HepG2 (cell line): Measurements from ENCODE around the gene ARHGDIG. TPM values are rescaled to one million over a fixed set of nuclear protein-coding genes. Genes with fewer than 3 reads are reported as not detected.
A peak's percentile ranks its signal among the peaks of the same experiment; 100 is the strongest.

Source experiments
- ATAC-seq: fragments of 200-7000 bp; cut with Tn5 transposase; 3 replicates; pipeline ENCODE4 v1.9.1; 2020; ENCODE audit warnings: mild to moderate bottlenecking, moderate library complexity
- BruUV-seq: library from RNA; stranded (reverse); fragments of 400-500 nt; replicated peaks from 2 replicates; lab custom pipeline; 2021; lab: Mats Ljungman, UMichigan
- CTCF ChIA-PET: fragments of 300-600 bp; formaldehyde crosslinking; extraction: SDS; loops from one replicate; lab custom pipeline; 2021; ENCODE audit warnings: low total read pairs, inconsistent platforms, low intra/inter-chr PET ratio; lab: Yijun Ruan, JAX
- POLR2A ChIA-PET: fragments of 350-600 bp; sonication (Branson Sonifier 250); formaldehyde crosslinking; loops from one replicate; lab custom pipeline; 2020; ENCODE audit warnings: antibody characterized with exemption, inconsistent platforms; lab: Yijun Ruan, JAX
- DNase-seq: peaks from one replicate; pipeline ENCODE4 v3.0.0-alpha.2; 2015; ENCODE audit warnings: low spot score
- FAIRE-seq: peaks from 3 replicates; lab custom pipeline; 2011; peaks lifted over from hg19 to GRCh38; lab: Jason Lieb, UNC
- H2AFZ ChIP-seq: one replicate; pipeline ENCODE4 v1.6.1; 2011; ENCODE audit warnings: low read length, inconsistent platforms
- H3K27ac ChIP-seq: fragments of 300-600 bp; 3 replicates; pipeline ENCODE4 v1.8.0; 2011; ENCODE audit warnings: mixed run types, mild to moderate bottlenecking, mixed read lengths, low read length, inconsistent platforms; ENCODE audit not compliant: insufficient read depth; ENCODE audit errors: extremely low read length
- H3K27me3 ChIP-seq, 2 experiments: fragments of 200-600 bp in 1 of 2; 2 replicates in 1 of 2; 3 replicates in 1 of 2; pipeline versions ENCODE4 v1.6.0 to v1.8.0; 2011; ENCODE audit warnings: low read length in 2 of 2, mild to moderate bottlenecking in 2 of 2, moderate library complexity in 2 of 2, inconsistent platforms in 1 of 2; ENCODE audit not compliant: insufficient read depth in 2 of 2, control insufficient read depth in 1 of 2
- H3K36me3 ChIP-seq, 2 experiments: fragments of 200-600 bp in 1 of 2; replicated peaks in 1 of 2; 2 replicates in 1 of 2; 3 replicates in 1 of 2; pipeline versions ENCODE4 v1.5.1 to v1.8.0; 2011; ENCODE audit warnings: low read length in 2 of 2, inconsistent platforms in 1 of 2; ENCODE audit not compliant: insufficient read depth in 2 of 2, control insufficient read depth in 1 of 2
- H3K4me1 ChIP-seq: 2 replicates; pipeline ENCODE4 v1.5.1; 2012; ENCODE audit warnings: low read length, inconsistent platforms; ENCODE audit not compliant: insufficient read depth
- H3K4me2 ChIP-seq: 2 replicates; pipeline ENCODE4 v1.6.0; 2011; ENCODE audit warnings: low read depth, low read length, inconsistent platforms
- H3K4me3 ChIP-seq, 3 experiments: fragments of 200-600 bp in 1 of 3; sonication (generic), shearing (Covaris generic) in 1 of 3; replicated peaks in 1 of 3; 2 replicates each; pipeline ENCODE4 v1.5.1; 2011 to 2016; ENCODE audit warnings: low read length in 3 of 3, inconsistent platforms in 2 of 3, low read depth in 2 of 3, mild to moderate bottlenecking in 2 of 3, control low read depth in 1 of 3, mixed read lengths in 1 of 3; ENCODE audit not compliant: insufficient read depth in 1 of 3
- H3K79me2 ChIP-seq: one replicate; pipeline ENCODE4 v1.6.1; 2011; ENCODE audit warnings: low read length, inconsistent platforms; ENCODE audit not compliant: insufficient read depth
- H3K9ac ChIP-seq: 2 replicates; pipeline ENCODE4 v1.6.0; 2011; ENCODE audit warnings: mild to moderate bottlenecking, low read depth, low read length, inconsistent platforms; ENCODE audit not compliant: insufficient read depth
- H3K9me3 ChIP-seq: 2 replicates; pipeline ENCODE4 v1.5.1; 2012; ENCODE audit warnings: mild to moderate bottlenecking, low read length
- H4K20me1 ChIP-seq: 2 replicates; pipeline ENCODE4 v1.6.0; 2011; ENCODE audit warnings: inconsistent platforms, mild to moderate bottlenecking, low read length, moderate library complexity; ENCODE audit not compliant: insufficient read depth
- EZH2 ChIP-seq: conservative IDR thresholded peaks from 2 replicates; pipeline ENCODE4 v1.6.1; 2012; ENCODE audit warnings: mild to moderate bottlenecking, low read depth, low read length, moderate library complexity
- MYC ChIP-seq: sonication (generic); formaldehyde crosslinking; IDR thresholded peaks from 2 replicates; pipeline ENCODE4 v1.9.0; 2021; ENCODE audit warnings: missing genetic modification reagents, borderline replicate concordance
- RAD21 ChIP-seq: fragments of 450-650 bp; formaldehyde crosslinking; IDR thresholded peaks from 2 replicates; pipeline ENCODE4 v1.5.0; 2020; ENCODE audit warnings: mild to moderate bottlenecking
- SIX4 ChIP-seq: sonication (generic); formaldehyde crosslinking; IDR thresholded peaks from 2 replicates; pipeline ENCODE4 v1.4.0; 2020; ENCODE audit warnings: missing genetic modification reagents
- SPEN ChIP-seq: sonication (generic); formaldehyde crosslinking; IDR thresholded peaks from 2 replicates; pipeline ENCODE4 v1.5.1; 2020; ENCODE audit warnings: low read depth, mild to moderate bottlenecking, missing genetic modification reagents
- STAG1 ChIP-seq: sonication (generic); formaldehyde crosslinking; IDR thresholded peaks from 2 replicates; pipeline ENCODE4 v1.4.0; 2020; ENCODE audit warnings: missing genetic modification reagents
- ZNF383 ChIP-seq: sonication (generic); formaldehyde crosslinking; IDR thresholded peaks from 2 replicates; pipeline ENCODE4 v1.4.0; 2020; ENCODE audit warnings: missing genetic modification reagents, mild to moderate bottlenecking, borderline replicate concordance
- ZNF720 ChIP-seq: sonication (generic); formaldehyde crosslinking; IDR thresholded peaks from 2 replicates; pipeline ENCODE4 v1.4.0; 2020; ENCODE audit warnings: missing genetic modification reagents
- ZNF816 ChIP-seq: sonication (generic); formaldehyde crosslinking; IDR thresholded peaks from 2 replicates; pipeline ENCODE4 v1.8.0; 2022; ENCODE audit warnings: missing genetic modification reagents, mild to moderate bottlenecking, borderline replicate concordance
- ZNF883 ChIP-seq: sonication (generic); formaldehyde crosslinking; IDR thresholded peaks from 2 replicates; pipeline ENCODE4 v1.5.1; 2020; ENCODE audit warnings: mild to moderate bottlenecking, missing genetic modification reagents; ENCODE audit errors: not compliant biosample characterization
- ZSCAN31 ChIP-seq: sonication (generic); formaldehyde crosslinking; IDR thresholded peaks from 2 replicates; pipeline ENCODE4 v1.5.0; 2020; ENCODE audit warnings: low read depth, mild to moderate bottlenecking, missing genetic modification reagents
- WGBS: methylation state at CpG from one replicate; pipeline ENCODE4 v1.1.6; 2017; ENCODE audit warnings: low lambda C conversion rate; 5-methylcytosine and 5-hydroxymethylcytosine counted together
- in situ Hi-C: cut with HindIII; loops from 2 replicates; pipeline ENCODE4 v1.10.0; 2017; ENCODE audit warnings: low pct_unique_long_range_greater_than_20kb; ENCODE audit not compliant: extremely low pct_ligation_motif_present
- intact Hi-C: fragments of 100-400 bp; cut with micrococcal nuclease; formaldehyde crosslinking; loops from one replicate; pipeline ENCODE4 v1.10.0; 2022; ENCODE audit not compliant: unreplicated experiment
- polyA plus RNA-seq, 8 experiments: library from polyadenylated mRNA; depleted of rRNA in 3 of 8; stranded (reverse) in 7 of 8; unstranded in 1 of 8; fragments of >200 nt; fragmentation: Illumina TruSeq in 4 of 8; extraction: Trizol in 4 of 8; gene quantifications; 2 replicates each; pipeline versions ENCODE4 v1.2.1 to v1.2.3, GENCODE V29; 2011 to 2016; ENCODE audit warnings: low read depth in 4 of 8, missing spikeins in 1 of 8, mixed read lengths in 1 of 8; ENCODE audit not compliant: insufficient read depth in 1 of 8
- total RNA-seq, 5 experiments: library from RNA; depleted of rRNA; stranded (reverse); fragments of >200 nt; fragmentation: Illumina TruSeq; extraction: Trizol; gene quantifications; 2 replicates each; pipeline ENCODE4 v1.2.3, GENCODE V29; 2016; ENCODE audit warnings: low read depth in 1 of 5
- TF ChIP-seq, protein P1 (sequence below): sonication (generic); formaldehyde crosslinking; IDR thresholded peaks from 2 replicates; pipeline ENCODE4 v1.5.0; 2020; ENCODE audit warnings: mild to moderate bottlenecking, missing genetic modification reagents, borderline replicate concordance
- TF ChIP-seq, protein P2 (sequence below): IDR thresholded peaks from 2 replicates; pipeline ENCODE4 v1.6.1; 2012; ENCODE audit warnings: inconsistent platforms
- TF ChIP-seq, protein P3 (sequence below): sonication (generic); formaldehyde crosslinking; IDR thresholded peaks from 2 replicates; pipeline ENCODE4 v1.5.1; 2020; ENCODE audit warnings: mild to moderate bottlenecking, missing genetic modification reagents, moderate library complexity

The ARHGDIG gene
- total and polyA plus RNA-seq, 2 of the 13 experiments (the other 11 are each of a cell fraction or from before 2014, with no cell fraction given): 0.24 to 0.48 TPM

DNA sequence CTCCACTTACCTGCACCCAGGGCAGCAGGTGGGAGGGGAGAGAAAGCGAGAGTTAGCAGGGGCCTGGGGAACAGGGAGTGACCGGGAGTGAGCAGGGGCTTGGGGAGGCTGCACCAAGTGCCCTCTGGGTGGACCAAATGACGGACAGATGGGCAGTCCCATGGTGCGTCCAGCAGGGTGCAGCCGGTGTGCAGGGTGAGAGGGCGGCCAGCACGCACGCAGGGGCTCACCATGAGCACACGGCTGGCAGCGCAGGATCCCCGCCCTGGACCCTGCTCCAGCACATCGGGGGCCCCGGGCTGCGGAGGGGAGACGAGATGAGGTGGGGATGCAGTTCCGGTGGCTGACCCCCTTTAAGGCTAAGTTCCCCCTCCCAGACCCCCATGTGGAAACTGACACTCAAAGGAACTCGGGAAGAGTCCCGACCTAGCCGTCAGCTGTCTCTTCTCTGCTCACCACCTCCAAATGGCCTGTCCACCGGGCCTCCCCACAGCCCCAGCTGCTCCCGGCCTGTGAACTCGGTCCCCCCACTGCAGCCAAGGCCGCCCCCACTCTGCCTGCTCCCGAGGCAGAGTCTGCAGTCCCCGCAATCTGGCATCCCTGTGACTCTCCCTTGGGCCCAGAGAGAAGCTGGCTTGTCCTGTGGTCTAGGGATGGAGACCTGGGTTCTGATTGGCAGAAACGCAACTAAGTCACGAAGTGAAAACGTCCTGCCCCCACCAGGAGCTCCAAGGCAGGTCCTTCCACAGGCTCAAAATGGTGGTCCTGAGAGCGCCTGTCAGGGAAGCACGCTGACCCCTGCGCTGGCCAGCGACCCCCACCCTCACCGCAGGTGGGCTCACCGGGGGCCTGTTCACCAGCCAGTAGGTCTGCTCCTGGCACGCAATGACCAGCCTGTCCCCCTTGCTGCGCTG lies 7.5 kb upstream of the ARHGDIG start:
- Histone ChIP-seq H3K9me3 (no peaks in the 10 kb centered on the region), H3K27ac (no peak overlapping the region), H2AFZ (no peak overlapping the region), H4K20me1 (no peaks in the 10 kb centered on the region), H3K4me2 (peak overlapping the region; percentile 53), H3K9ac (no peak overlapping the region), H3K79me2 (no peaks in the 10 kb centered on the region), H3K4me1 (peaks cover 49% of the 10 kb centered on the region), H3K4me3 (peak overlapping the region in 1 of 3 experiments; percentile 42; a peak in 1 of 6 replicates), H3K36me3 (no peaks in the 10 kb centered on the region), H3K27me3 (peaks cover 23 to 77% of the 10 kb centered on the region in 2 experiments; a peak in 4 of 5 replicates)
- FAIRE-seq (no peak), ATAC-seq (peak; percentile 80), DNase-seq (peak; percentile 30)
- ChIA-PET POLR2A (no interaction called here), CTCF (interaction anchor here (1.9 kb wide), 1 partner anchor 89 kb away, joined by 8 read pairs; no protein-coding TSS in a partner anchor)
- WGBS: 23% methylated on average over 9 of the region's 36 CpGs
- BruUV-seq: no TSS peak
- intact Hi-C loops: loop anchor here (1.0 kb wide), 1 partner anchor 89 kb away; no protein-coding TSS in a partner anchor
- in situ Hi-C loops: loop anchor here (5.0 kb wide), 1 partner anchor 89 kb away; no protein-coding TSS in a partner anchor
- TF ChIP-seq, protein P1, sequence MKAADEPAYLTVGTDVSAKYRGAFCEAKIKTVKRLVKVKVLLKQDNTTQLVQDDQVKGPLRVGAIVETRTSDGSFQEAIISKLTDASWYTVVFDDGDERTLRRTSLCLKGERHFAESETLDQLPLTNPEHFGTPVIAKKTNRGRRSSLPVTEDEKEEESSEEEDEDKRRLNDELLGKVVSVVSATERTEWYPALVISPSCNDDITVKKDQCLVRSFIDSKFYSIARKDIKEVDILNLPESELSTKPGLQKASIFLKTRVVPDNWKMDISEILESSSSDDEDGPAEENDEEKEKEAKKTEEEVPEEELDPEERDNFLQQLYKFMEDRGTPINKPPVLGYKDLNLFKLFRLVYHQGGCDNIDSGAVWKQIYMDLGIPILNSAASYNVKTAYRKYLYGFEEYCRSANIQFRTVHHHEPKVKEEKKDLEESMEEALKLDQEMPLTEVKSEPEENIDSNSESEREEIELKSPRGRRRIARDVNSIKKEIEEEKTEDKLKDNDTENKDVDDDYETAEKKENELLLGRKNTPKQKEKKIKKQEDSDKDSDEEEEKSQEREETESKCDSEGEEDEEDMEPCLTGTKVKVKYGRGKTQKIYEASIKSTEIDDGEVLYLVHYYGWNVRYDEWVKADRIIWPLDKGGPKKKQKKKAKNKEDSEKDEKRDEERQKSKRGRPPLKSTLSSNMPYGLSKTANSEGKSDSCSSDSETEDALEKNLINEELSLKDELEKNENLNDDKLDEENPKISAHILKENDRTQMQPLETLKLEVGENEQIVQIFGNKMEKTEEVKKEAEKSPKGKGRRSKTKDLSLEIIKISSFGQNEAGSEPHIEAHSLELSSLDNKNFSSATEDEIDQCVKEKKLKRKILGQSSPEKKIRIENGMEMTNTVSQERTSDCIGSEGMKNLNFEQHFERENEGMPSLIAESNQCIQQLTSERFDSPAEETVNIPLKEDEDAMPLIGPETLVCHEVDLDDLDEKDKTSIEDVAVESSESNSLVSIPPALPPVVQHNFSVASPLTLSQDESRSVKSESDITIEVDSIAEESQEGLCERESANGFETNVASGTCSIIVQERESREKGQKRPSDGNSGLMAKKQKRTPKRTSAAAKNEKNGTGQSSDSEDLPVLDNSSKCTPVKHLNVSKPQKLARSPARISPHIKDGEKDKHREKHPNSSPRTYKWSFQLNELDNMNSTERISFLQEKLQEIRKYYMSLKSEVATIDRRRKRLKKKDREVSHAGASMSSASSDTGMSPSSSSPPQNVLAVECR: peak; percentile 35; the same call in 1 of the 2 replicates
- TF ChIP-seq ZNF816 (CRISPR knock-in tag) (no peak), RAD21 (CRISPR knock-in tag) (peak; percentile 82), MYC (CRISPR knock-in tag) (peak; percentile 34; the same call in 1 of the 2 replicates), SPEN (CRISPR knock-in tag) (0 out of 2 replicates have a peak, but pooled peaks have one; percentile 50), STAG1 (peak; percentile 80), ZNF383 (CRISPR knock-in tag) (no peak), EZH2 (peak; percentile 81), ZSCAN31 (CRISPR knock-in tag) (no peak), SIX4 (CRISPR knock-in tag) (no peak), ZNF720 (CRISPR knock-in tag) (no peak), ZNF883 (CRISPR knock-in tag) (peak; percentile 20)
- TF ChIP-seq, protein P2, sequence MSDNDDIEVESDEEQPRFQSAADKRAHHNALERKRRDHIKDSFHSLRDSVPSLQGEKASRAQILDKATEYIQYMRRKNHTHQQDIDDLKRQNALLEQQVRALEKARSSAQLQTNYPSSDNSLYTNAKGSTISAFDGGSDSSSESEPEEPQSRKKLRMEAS: peak; percentile 50; the same call in 1 of the 2 replicates
- TF ChIP-seq, protein P3, sequence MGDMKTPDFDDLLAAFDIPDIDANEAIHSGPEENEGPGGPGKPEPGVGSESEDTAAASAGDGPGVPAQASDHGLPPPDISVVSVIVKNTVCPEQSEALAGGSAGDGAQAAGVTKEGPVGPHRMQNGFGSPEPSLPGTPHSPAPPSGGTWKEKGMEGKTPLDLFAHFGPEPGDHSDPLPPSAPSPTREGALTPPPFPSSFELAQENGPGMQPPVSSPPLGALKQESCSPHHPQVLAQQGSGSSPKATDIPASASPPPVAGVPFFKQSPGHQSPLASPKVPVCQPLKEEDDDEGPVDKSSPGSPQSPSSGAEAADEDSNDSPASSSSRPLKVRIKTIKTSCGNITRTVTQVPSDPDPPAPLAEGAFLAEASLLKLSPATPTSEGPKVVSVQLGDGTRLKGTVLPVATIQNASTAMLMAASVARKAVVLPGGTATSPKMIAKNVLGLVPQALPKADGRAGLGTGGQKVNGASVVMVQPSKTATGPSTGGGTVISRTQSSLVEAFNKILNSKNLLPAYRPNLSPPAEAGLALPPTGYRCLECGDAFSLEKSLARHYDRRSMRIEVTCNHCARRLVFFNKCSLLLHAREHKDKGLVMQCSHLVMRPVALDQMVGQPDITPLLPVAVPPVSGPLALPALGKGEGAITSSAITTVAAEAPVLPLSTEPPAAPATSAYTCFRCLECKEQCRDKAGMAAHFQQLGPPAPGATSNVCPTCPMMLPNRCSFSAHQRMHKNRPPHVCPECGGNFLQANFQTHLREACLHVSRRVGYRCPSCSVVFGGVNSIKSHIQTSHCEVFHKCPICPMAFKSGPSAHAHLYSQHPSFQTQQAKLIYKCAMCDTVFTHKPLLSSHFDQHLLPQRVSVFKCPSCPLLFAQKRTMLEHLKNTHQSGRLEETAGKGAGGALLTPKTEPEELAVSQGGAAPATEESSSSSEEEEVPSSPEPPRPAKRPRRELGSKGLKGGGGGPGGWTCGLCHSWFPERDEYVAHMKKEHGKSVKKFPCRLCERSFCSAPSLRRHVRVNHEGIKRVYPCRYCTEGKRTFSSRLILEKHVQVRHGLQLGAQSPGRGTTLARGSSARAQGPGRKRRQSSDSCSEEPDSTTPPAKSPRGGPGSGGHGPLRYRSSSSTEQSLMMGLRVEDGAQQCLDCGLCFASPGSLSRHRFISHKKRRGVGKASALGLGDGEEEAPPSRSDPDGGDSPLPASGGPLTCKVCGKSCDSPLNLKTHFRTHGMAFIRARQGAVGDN: peak; percentile 76
